ENCODE data around the gene H2AZ1. TPM values are rescaled to one million over a fixed set of nuclear protein-coding genes. Genes with fewer than 3 reads are reported as not detected.

Gene H2AZ1
- total RNA-seq, 2 donors from 2014 or later = 580 to 651 TPM

GRCh38 chr4:99947190-99947578, 2.9 kb downstream of the H2AZ1 start:
- Histone ChIP-seq H3K4me3 (ENCODE audit: low read length) (peak overlapping the region; percentile 98), H3K27me3 (ENCODE audit: control insufficient read depth, insufficient read depth, low read length, poor library complexity, severe bottlenecking) (no peaks in the 10 kb centered on the region), H3K27ac (ENCODE audit: low read depth, low read length) (peak overlapping the region; percentile 47), H3K36me3 (ENCODE audit: control insufficient read depth, insufficient read depth, low read length) (peaks cover 28% of the 10 kb centered on the region), H3K4me1 (ENCODE audit: control insufficient read depth, insufficient read depth, low read length) (no peaks in the 10 kb centered on the region), H3K9me3 (ENCODE audit: control insufficient read depth, low read length) (peaks cover 6% of the 10 kb centered on the region), H3K9ac (ENCODE audit: extremely low read depth, low read length, poor library complexity, severe bottlenecking) (peak overlapping the region; percentile 28)
- TF ChIP-seq CTCF (conservative IDR thresholded peaks at IDR 0.05) = no peak
- 8 to 19% methylated on average over 4 to 6 of the region's 8 CpGs for WGBS, 2 experiments (ENCODE audit: insufficient coverage in 1 of 2, insufficient read length in 1 of 2)
- Mint-ChIP-seq H3K9me3 (no peaks in the 10 kb centered on the region), H3K4me1 (peaks cover 24% of the 10 kb centered on the region), H3K36me3 (ENCODE audit: low read depth) (peaks cover 33% of the 10 kb centered on the region), H3K4me3 (no peak overlapping the region), H3K27me3 (ENCODE audit: insufficient read depth) (peaks cover 2% of the 10 kb centered on the region), H3K27ac (peak overlapping the region; percentile 95)
- DNase-seq = no peak

GRCh38 chr4:99946356-99947189, 3.5 kb downstream of the H2AZ1 start, which contains the start of gene DNAJB14:
Gene DNAJB14 (minus strand): TSS chr4:99946618. CDS start chr4:99946571, 47 bp downstream.
- no peak for TF ChIP-seq CTCF (conservative IDR thresholded peaks at IDR 0.05)
- no peak within 1 kb of the TSS for H3K4me3 Mint-ChIP-seq
- H3K4me1 Mint-ChIP-seq = peaks cover 24% of the 10 kb centered on the region

GRCh38 chr4:99945718-99946355, 4.2 kb downstream of the H2AZ1 start:
- DNase-seq = no peak
- WGBS, 2 experiments (ENCODE audit: insufficient coverage in 1 of 2, insufficient read length in 1 of 2) = 6 to 14% methylated on average over 6 to 25 of the region's 25 CpGs
- H3K9me3 Mint-ChIP-seq = no peaks in the 10 kb centered on the region
- peaks cover 6% of the 10 kb centered on the region for H3K9me3 ChIP-seq (ENCODE audit: control insufficient read depth, low read length)
- peak overlapping the region; percentile 97 for H3K27ac Mint-ChIP-seq
- no peaks in the 10 kb centered on the region for H3K27me3 Mint-ChIP-seq (ENCODE audit: insufficient read depth)
- peak overlapping the region; percentile 79 for H3K27ac ChIP-seq (ENCODE audit: low read depth, low read length)
- peaks cover 36% of the 10 kb centered on the region for H3K36me3 ChIP-seq (ENCODE audit: control insufficient read depth, insufficient read depth, low read length)
- peak overlapping the region; percentile 70 for H3K9ac ChIP-seq (ENCODE audit: extremely low read depth, low read length, poor library complexity, severe bottlenecking)
- H3K4me3 ChIP-seq (ENCODE audit: low read length) = peak overlapping the region; percentile 98
- TF ChIP-seq CTCF (conservative IDR thresholded peaks at IDR 0.05) = no peak
- no peaks in the 10 kb centered on the region for H3K4me1 ChIP-seq (ENCODE audit: control insufficient read depth, insufficient read depth, low read length)
- peaks cover 24% of the 10 kb centered on the region for H3K4me1 Mint-ChIP-seq
- no peak overlapping the region for H3K4me3 Mint-ChIP-seq
- H3K36me3 Mint-ChIP-seq (ENCODE audit: low read depth) = peaks cover 35% of the 10 kb centered on the region
- H3K27me3 ChIP-seq (ENCODE audit: control insufficient read depth, insufficient read depth, low read length, poor library complexity, severe bottlenecking) = no peaks in the 10 kb centered on the region

More at GRCh38 chr4:99946356-99947189, 3.5 kb downstream of the H2AZ1 start, which contains the start of gene DNAJB14:
- peak within 1 kb of the TSS; percentile 70 for H3K9ac ChIP-seq (ENCODE audit: extremely low read depth, low read length, poor library complexity, severe bottlenecking)
- peaks cover 6% of the 10 kb centered on the region for H3K9me3 ChIP-seq (ENCODE audit: control insufficient read depth, low read length)
- H3K27ac ChIP-seq (ENCODE audit: low read depth, low read length) = peak within 1 kb of the TSS; percentile 79
- 1 to 2% methylated on average over 32 to 87 of the region's 87 CpGs for WGBS, 2 experiments (ENCODE audit: insufficient coverage in 1 of 2, insufficient read length in 1 of 2)
- H3K27me3 ChIP-seq (ENCODE audit: control insufficient read depth, insufficient read depth, low read length, poor library complexity, severe bottlenecking) = no peaks in the 10 kb centered on the region
- Mint-ChIP-seq H3K9me3 (no peaks in the 10 kb centered on the region), H3K36me3 (ENCODE audit: low read depth) (peaks cover 33% of the 10 kb centered on the region), H3K27ac (peak within 1 kb of the TSS; percentile 97), H3K27me3 (ENCODE audit: insufficient read depth) (no peaks in the 10 kb centered on the region)
- peak within 1 kb of the TSS; percentile 98 for H3K4me3 ChIP-seq (ENCODE audit: low read length)
- peaks cover 29% of the 10 kb centered on the region for H3K36me3 ChIP-seq (ENCODE audit: control insufficient read depth, insufficient read depth, low read length)
- H3K4me1 ChIP-seq (ENCODE audit: control insufficient read depth, insufficient read depth, low read length) = no peaks in the 10 kb centered on the region
- peak; percentile 93 for DNase-seq

Data from endodermal cell (in vitro differentiated cells).